GM12865 (cell line): Measurements from ENCODE around the gene GXYLT1.
"Not testable (repeated sequence)": the region's sequence is repeated elsewhere in the genome, so short reads cannot be mapped to it uniquely, and the experiment has no call there.

ENCODE experiments used
- DNase-seq: peaks from one replicate; pipeline ENCODE4 v3.0.0; 2010; ENCODE audit warnings: low read depth
- H3K4me3 ChIP-seq: 2 replicates; pipeline ENCODE4 v1.5.1; 2011; ENCODE audit warnings: mild to moderate bottlenecking, low read depth, low read length, control low read depth
- CTCF ChIP-seq: IDR thresholded peaks from 2 replicates; pipeline ENCODE4 v1.5.1; 2011; ENCODE audit warnings: low read length, control low read depth, low read depth, inconsistent platforms; ENCODE audit not compliant: insufficient read depth; ENCODE audit errors: missing control alignments

GXYLT1 gene

GRCh38 chr12:42119085-42119633, 25.5 kb downstream of the GXYLT1 start:
- H3K4me3 ChIP-seq = no peak overlapping the region
- TF ChIP-seq CTCF = no peak
- peak; percentile 36 for DNase-seq

GRCh38 chr12:42118136-42118879, 26.4 kb downstream of the GXYLT1 start:
- TF ChIP-seq CTCF = no peak
- no peak for DNase-seq
- no peak overlapping the region for H3K4me3 ChIP-seq

- DNase-seq = no peak
- no peak for TF ChIP-seq CTCF
- H3K4me3 ChIP-seq = no peak overlapping the region
Measured at GRCh38 chr12:42109031-42109430, 35.6 kb downstream of the GXYLT1 start.

GRCh38 chr12:42106791-42107190, 37.9 kb downstream of the GXYLT1 start:
- not testable (repeated sequence) for DNase-seq, H3K4me3 ChIP-seq

- TF ChIP-seq CTCF = no peak
- DNase-seq = no peak
- no peak overlapping the region for H3K4me3 ChIP-seq
Measured at GRCh38 chr12:42104784-42105183, 39.9 kb downstream of the GXYLT1 start.

GRCh38 chr12:42104087-42104486, 40.6 kb downstream of the GXYLT1 start:
- no peak for DNase-seq
- H3K4me3 ChIP-seq = no peak overlapping the region
- TF ChIP-seq CTCF = no peak

- H3K4me3 ChIP-seq = no peak overlapping the region
- no peak for DNase-seq
- TF ChIP-seq CTCF = no peak
Measured at GRCh38 chr12:42103155-42103554, 41.5 kb downstream of the GXYLT1 start.
